Measurements from ENCODE around the gene ERFE.
A peak's percentile ranks its signal among the peaks of the same experiment; 100 is the strongest.

Gene ERFE

GRCh38 chr2:238171575-238172187, 12.9 kb downstream of the ERFE start:
- H3K4me3 ChIP-seq (ENCODE audit: low read length), result no peak overlapping the region
- no peak for TF ChIP-seq ZNF274 (IDR thresholded peaks at IDR 0.05; ENCODE audit: low read depth, low read length)

- no peak for TF ChIP-seq ZNF274 (IDR thresholded peaks at IDR 0.05; ENCODE audit: low read depth, low read length)
These were observed 13.7 kb downstream of the ERFE start for GRCh38 chr2:238172439-238172838.

GRCh38 chr2:238173692-238174091, 14.9 kb downstream of the ERFE start:
- H3K4me3 ChIP-seq (ENCODE audit: low read length), result no peak overlapping the region
- no peak for TF ChIP-seq ZNF274 (IDR thresholded peaks at IDR 0.05; ENCODE audit: low read depth, low read length)

More at GRCh38 chr2:238172439-238172838, 13.7 kb downstream of the ERFE start:
- no peak overlapping the region for H3K4me3 ChIP-seq (ENCODE audit: low read length)

- TF ChIP-seq ZNF274 (IDR thresholded peaks at IDR 0.05; ENCODE audit: low read depth, low read length), result no peak
- H3K4me3 ChIP-seq (ENCODE audit: low read length), result no peak overlapping the region
These were observed 15.5 kb downstream of the ERFE start for GRCh38 chr2:238174291-238174690.

GRCh38 chr2:238174701-238175100, 15.9 kb downstream of the ERFE start:
- TF ChIP-seq ZNF274 (IDR thresholded peaks at IDR 0.05; ENCODE audit: low read depth, low read length), result no peak
- H3K4me3 ChIP-seq (ENCODE audit: low read length), result no peak overlapping the region

GRCh38 chr2:238176613-238177012, 17.8 kb downstream of the ERFE start:
- no peak overlapping the region for H3K4me3 ChIP-seq (ENCODE audit: low read length)
- TF ChIP-seq ZNF274 (IDR thresholded peaks at IDR 0.05; ENCODE audit: low read depth, low read length), result no peak

GRCh38 chr2:238180554-238180953, 21.8 kb downstream of the ERFE start:
- no peak for TF ChIP-seq ZNF274 (IDR thresholded peaks at IDR 0.05; ENCODE audit: low read depth, low read length)
- H3K4me3 ChIP-seq (ENCODE audit: low read length), result no peak overlapping the region

GRCh38 chr2:238182362-238182761, 23.6 kb downstream of the ERFE start:
- H3K4me3 ChIP-seq (ENCODE audit: low read length), result no peak overlapping the region
- TF ChIP-seq ZNF274 (IDR thresholded peaks at IDR 0.05; ENCODE audit: low read depth, low read length), result no peak

GRCh38 chr2:238183821-238184220, 25.1 kb downstream of the ERFE start:
- no peak for TF ChIP-seq ZNF274 (IDR thresholded peaks at IDR 0.05; ENCODE audit: low read depth, low read length)
- no peak overlapping the region for H3K4me3 ChIP-seq (ENCODE audit: low read length)

- no peak overlapping the region for H3K4me3 ChIP-seq (ENCODE audit: low read length)
- TF ChIP-seq ZNF274 (IDR thresholded peaks at IDR 0.05; ENCODE audit: low read depth, low read length), result no peak
These were observed 29.1 kb downstream of the ERFE start for GRCh38 chr2:238187618-238188548.

GRCh38 chr2:238190445-238190844, 31.7 kb downstream of the ERFE start:
- no peak for TF ChIP-seq ZNF274 (IDR thresholded peaks at IDR 0.05; ENCODE audit: low read depth, low read length)
- no peak overlapping the region for H3K4me3 ChIP-seq (ENCODE audit: low read length)

- peak overlapping the region; percentile 87 for H3K4me3 ChIP-seq (ENCODE audit: low read length)
- TF ChIP-seq ZNF274 (IDR thresholded peaks at IDR 0.05; ENCODE audit: low read depth, low read length), result no peak
These were observed 43.7 kb downstream of the ERFE start for GRCh38 chr2:238202326-238203093.

GRCh38 chr2:238203094-238203972, 44.6 kb downstream of the ERFE start, which contains the start of gene ILKAP:
Gene ILKAP, minus strand, starts transcription at chr2:238203695. Its CDS starts 142 bp downstream, at chr2:238203553.
- peak within 1 kb of the TSS; percentile 87 for H3K4me3 ChIP-seq (ENCODE audit: low read length)
- TF ChIP-seq ZNF274 (IDR thresholded peaks at IDR 0.05; ENCODE audit: low read depth, low read length), result no peak

Data from GM08714 (cell line).